Thyroid gland (tissue), 4 donors: ENCODE measurements around the gene PKP3.

Experiments
- POLR2A ChIP-seq, 2 donors: fragments of 450-650 bp; IDR thresholded peaks; one replicate each; pipeline ENCODE4 v1.6.1; 2017; ENCODE audit warnings: antibody characterized with exemption in 2 of 2, mild to moderate bottlenecking in 2 of 2, moderate library complexity in 1 of 2
- TF ChIP-seq, protein P1 (sequence below), 6 experiments: fragments of 200-600 bp in 3 of 6; fragments of 450-650 bp in 3 of 6; sonication (generic) in 3 of 6; IDR thresholded peaks; one replicate each; pipeline ENCODE4 v1.5.1; 2016 to 2019; ENCODE audit warnings: antibody characterized with exemption in 6 of 6, mild to moderate bottlenecking in 2 of 6, inconsistent platforms in 1 of 6, moderate library complexity in 1 of 6

DNA sequence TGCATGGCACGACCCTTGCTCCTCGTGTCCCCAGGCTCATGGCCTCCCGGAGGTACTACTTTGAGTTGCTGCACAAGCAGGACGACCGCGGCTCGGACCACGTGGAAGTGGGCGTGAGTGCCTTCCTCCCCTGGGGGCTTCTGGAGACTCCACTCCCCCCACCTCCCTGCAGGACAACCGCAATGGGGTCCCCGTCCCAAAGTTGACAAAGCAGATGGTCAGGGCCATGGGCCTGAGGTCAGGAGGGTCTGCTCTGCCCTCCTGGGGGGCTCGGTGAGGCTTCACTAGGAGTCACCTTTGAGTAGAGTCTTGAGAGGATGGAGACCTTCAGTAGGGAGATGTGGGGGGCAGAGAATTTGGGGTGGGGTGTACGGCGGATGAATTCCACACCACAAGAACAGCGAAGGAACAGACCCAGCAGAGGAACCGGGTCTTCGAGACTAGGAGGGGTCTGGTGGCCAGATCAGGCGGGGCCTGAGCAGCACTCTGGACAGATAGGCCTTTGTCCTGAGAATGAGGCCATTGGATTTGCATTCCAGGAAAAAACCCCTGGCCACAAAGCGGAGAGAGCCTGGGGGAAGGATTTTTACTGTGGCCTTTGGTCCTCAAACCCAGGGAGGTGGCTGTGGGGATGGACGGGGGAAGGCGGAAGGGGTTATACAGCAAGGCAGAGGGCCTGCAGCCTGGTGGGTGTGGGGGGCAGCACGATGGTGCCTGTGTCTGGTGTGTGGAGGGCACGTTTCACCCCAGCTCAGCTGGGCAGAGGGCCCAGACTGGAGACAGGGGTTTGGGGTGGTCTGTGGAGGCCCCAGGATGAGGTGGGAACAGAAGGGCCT is 20.1 kb upstream of the PKP3 start:
- TF ChIP-seq, protein P1, sequence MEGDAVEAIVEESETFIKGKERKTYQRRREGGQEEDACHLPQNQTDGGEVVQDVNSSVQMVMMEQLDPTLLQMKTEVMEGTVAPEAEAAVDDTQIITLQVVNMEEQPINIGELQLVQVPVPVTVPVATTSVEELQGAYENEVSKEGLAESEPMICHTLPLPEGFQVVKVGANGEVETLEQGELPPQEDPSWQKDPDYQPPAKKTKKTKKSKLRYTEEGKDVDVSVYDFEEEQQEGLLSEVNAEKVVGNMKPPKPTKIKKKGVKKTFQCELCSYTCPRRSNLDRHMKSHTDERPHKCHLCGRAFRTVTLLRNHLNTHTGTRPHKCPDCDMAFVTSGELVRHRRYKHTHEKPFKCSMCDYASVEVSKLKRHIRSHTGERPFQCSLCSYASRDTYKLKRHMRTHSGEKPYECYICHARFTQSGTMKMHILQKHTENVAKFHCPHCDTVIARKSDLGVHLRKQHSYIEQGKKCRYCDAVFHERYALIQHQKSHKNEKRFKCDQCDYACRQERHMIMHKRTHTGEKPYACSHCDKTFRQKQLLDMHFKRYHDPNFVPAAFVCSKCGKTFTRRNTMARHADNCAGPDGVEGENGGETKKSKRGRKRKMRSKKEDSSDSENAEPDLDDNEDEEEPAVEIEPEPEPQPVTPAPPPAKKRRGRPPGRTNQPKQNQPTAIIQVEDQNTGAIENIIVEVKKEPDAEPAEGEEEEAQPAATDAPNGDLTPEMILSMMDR (IDR thresholded peaks at IDR 0.05): no peak
- no peak for TF ChIP-seq POLR2A (IDR thresholded peaks at IDR 0.05)
